Measurements from ENCODE around the gene ZNF488.

Gene ZNF488

DNA sequence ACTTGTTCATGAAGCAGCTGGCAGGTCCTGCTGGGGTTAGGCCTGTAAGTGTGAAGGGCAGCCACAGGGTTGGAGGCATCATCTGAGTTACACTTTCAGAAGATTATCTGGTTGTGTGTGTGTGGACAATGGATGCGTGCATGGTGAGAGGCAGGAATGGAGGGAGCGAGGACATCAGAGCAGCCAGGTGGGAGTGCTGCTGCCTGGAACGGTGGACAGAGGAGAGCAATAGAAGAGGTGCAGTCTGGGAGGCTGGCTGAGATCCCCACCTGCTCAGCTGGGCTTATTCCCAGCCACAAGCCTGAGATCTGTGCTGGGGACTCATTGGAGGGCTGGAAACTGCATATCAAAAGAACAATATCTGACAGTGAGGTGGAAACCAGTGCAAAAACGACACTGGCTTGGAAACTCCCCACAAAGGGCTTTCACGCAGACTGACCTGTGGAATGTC lies 17.9 kb downstream of the ZNF488 start:
- DNase-seq (ENCODE audit: low read depth): no peak

DNA sequence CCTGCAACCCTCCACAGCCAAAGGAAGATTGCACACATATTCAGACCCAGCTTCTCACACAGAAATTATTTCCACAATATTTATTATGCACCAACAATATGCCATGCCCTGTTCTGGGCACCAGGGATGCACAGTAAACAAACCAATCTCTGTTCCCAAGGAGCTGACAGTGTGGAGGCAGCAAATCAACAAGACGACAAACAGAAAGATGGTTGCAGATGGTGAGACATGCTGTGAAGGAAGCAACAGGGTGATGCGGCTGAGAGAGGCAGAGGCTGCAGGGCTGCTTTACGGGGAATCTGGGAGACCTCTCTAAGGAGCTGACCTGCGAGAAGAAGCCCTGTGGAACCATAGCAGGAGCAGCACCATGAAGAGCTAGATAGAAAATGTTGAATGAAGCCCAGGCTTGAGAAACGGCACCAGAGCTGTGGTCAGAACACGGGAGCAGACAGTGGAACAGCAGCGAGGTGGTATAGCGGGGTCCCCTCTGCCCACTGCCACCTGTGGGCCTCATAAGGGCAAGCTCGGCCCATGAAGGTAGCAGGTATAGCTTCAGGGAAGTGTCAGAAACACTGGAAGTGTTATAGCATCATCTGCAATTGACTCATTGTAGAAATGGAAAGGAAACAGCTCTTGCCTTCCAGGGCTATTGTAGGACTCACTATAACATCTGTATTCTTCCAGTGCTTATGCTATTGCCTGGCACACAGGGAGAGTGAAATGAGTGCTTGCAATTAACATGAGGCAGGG lies 18.5 kb downstream of the ZNF488 start:
- no peak for DNase-seq (ENCODE audit: low read depth)

DNA sequence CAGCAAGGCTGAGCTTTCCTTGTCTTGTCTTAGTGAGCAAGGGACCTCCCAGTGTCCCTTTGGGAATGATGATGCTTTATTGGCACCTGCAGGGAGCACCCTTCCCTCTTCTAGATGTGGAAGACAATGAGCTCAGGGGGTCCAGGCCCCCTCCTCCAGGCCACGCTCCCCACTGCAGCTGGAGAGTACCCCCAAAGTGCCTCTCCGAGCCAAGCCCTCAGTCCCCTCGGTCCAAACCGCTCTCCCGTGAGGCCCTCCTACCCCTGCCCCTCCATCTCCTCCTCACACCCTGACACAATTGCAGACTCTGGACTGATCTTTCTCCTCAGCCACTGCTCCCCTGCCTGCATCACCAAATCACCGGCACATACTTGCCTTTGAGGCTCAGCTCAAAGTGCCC lies 19.2 kb downstream of the ZNF488 start:
- no peak for DNase-seq (ENCODE audit: low read depth)

DNA sequence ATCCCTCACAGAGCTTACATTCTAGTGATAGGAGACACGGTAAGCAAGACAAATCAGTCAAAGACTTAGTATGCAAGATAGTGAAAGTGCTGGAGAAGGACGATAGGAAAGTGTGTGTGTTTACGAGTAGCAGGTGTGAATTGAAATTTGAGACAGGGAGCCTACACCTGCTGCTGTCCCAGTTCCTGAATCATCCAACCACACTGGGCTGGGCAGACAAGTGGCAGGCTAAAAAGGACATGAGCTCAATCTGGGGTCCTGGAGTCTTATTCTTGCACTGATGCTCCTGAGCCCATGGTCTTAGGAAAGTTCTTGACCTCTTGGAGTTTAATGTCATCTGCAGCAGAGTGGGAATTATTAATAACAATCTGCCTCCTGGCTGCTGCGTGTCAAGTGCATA lies 19.7 kb downstream of the ZNF488 start:
- no peak for DNase-seq (ENCODE audit: low read depth)

DNA sequence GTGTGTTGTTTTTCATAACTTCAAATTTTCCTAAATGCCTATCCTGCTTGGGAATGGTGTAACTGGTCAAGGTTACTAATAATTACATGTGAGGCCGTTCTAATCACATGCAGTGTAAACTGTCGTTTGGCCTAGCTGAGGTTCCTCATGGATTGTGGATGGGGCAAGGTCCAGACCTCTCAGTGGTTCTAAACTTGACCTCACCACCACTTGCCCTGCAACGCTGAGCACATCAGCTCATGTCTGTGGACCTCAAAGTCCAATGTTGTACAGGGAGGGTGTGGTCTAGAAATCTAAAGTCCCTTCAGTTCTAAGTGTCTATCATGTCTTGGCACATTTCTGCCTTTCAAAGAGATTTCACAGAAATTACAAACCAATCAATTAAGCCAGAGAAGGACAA lies 20.3 kb downstream of the ZNF488 start:
- no peak for DNase-seq (ENCODE audit: low read depth)

DNA sequence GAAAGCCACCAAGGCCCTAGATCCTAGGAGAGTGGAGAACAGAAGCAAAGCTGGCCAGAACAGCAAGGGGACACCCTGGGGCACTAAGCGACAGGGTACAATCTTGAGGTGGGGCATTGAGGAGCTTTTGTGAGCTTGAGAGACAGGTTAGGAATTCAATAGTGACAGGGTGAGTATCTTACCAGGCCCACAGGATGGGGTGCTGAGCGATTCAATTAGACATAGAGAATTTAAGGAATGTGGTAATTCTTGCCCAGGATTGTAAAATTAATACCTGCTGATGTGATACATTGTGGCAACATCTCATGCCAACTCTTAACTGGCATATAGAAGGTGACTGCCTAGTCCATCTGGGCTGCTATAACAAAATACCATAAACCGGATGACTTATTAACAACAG lies 21.9 kb downstream of the ZNF488 start:
- no peak for DNase-seq (ENCODE audit: low read depth)

- no peak for DNase-seq (ENCODE audit: low read depth)
Observed at GRCh38 chr10:47361293-47361692, 22.8 kb downstream of the ZNF488 start.

DNA sequence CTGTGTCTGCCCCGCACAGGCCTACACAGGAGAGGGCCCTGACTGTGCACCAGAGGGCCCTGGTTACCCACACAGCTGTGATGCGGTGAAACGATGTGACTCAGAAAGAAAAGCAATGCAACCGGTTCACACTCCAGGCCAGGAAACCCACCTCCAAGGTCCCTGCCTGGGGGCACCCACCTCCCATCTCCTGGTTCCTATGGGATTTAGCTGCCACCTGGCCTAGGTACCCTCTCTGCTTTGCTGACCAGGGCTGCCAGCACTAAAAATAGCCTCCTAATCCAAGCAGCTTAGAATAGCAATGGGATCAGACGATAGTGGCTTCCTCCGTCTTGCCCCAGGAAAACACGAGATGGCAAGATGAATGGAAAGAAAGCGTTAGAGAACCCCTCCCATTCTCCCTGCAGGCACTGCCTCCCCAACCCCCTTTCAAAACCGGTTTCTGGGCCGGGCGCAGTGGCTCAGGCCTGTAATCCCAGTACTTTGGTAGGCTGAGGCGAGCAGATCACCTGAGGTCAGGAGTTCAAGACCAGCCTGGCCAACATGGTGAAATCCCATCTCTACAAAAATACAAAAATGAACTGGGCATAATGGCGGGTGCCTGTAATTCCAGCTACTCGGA lies 23.6 kb downstream of the ZNF488 start:
- DNase-seq (ENCODE audit: low read depth): no peak

DNA sequence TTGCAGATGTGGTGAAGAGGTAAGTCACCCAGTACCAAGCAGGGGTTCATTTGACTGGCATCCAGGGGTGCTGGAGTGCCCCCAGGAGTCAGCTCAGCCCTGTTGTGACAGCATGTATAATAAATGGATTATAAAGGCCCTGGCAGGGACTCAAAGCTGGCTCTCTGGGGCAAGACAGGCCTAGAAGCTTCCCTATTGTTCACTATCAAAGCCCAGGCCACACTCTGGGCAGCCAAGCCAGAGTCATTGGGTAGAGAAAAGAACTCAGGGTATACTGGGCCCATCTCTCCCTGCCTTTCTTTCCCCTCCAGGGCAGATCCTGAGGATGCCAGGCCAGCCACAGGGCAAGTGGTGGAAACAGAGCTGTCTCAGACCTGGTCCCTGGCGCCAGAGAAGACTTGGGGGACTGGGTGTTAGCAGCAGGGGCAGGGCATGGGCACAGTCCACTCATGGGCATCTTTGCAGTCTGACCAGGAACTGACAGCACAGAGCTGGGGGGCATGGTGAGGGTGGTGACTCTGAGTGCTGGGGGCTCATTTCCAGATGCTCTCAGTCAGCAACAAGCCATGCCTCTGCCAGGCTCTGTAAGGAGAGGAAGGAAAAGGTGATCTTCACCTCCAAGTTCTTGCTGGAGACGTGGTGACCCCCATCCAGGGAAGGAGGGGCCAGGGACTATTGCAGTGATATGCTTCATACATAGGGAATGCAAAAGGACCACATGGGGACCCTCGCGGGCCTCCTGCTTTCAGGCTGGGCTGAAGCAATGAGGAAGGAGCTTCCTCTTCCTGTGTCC lies 24.3 kb downstream of the ZNF488 start:
- DNase-seq (ENCODE audit: low read depth): no peak

DNA sequence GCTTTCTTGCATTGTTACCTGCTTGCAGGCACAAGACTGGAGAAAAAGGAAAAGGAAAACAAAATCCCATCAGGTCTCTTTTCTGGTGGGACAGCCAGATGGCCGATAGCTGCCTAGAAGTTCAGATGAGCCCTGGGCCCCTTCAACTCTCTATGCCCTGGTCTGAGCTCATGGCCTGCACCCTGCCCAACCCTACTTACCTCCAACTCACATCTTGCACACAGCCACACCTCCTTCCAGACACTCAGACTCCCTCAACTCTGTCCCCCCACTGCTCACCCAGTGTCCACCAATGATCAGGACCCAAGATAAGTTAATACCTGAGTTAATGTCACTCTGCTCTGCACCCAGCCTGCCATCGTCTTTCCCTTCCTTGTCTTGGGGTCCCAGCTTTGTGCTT lies 25.0 kb downstream of the ZNF488 start:
- no peak for DNase-seq (ENCODE audit: low read depth)

GRCh38 chr10:47358457-47358856 lies 25.6 kb downstream of the ZNF488 start:
- DNase-seq (ENCODE audit: low read depth): no peak

DNA sequence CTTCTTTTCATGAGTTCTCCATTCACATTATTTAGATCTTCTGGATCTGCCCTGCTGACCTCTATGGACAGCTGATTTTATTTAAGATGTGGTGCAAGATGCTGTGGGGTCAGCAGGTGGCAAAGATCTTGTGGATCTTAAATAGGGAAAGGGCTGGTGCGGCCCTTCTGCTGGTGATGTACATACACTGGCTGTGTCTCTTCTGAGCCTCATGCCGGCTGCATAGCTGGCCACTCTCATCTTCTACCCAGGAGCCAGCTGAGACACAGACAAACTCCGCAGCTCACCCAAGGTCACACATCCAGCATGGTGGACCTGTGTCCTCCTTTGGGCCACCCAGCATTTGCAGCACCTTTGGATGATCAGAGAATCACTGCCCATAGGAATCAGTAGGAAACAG lies 26.2 kb downstream of the ZNF488 start:
- DNase-seq (ENCODE audit: low read depth): no peak

GRCh38 chr10:47357131-47357582 lies 26.9 kb downstream of the ZNF488 start:
- no peak for DNase-seq (ENCODE audit: low read depth)

- DNase-seq (ENCODE audit: low read depth): no peak
Observed at GRCh38 chr10:47356708-47357107, 27.4 kb downstream of the ZNF488 start.

- no peak for DNase-seq (ENCODE audit: low read depth)
Observed at GRCh38 chr10:47354900-47355299, 29.2 kb downstream of the ZNF488 start.

- DNase-seq (ENCODE audit: low read depth): no peak
Observed at GRCh38 chr10:47354165-47354564, 29.9 kb downstream of the ZNF488 start.

DNA sequence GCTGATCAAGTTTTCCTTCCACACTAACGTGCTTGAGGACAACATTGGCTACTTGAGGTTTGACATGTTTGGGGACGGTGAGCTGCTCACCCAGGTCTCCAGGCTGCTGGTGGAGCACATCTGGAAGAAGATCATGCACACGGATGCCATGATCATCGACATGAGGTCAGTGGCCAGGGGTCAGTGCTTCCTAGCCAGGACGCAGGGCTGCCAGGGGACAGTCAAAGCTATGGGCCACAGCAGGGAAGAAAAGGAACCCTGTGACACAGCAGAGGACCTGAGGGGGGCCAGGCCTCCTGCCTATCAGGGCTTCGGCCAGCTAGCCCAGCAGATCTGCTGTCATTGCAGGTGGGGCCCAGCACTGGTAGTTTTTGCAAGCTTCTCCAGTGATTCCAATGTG lies 30.7 kb downstream of the ZNF488 start:
- DNase-seq (ENCODE audit: low read depth): no peak

DNA sequence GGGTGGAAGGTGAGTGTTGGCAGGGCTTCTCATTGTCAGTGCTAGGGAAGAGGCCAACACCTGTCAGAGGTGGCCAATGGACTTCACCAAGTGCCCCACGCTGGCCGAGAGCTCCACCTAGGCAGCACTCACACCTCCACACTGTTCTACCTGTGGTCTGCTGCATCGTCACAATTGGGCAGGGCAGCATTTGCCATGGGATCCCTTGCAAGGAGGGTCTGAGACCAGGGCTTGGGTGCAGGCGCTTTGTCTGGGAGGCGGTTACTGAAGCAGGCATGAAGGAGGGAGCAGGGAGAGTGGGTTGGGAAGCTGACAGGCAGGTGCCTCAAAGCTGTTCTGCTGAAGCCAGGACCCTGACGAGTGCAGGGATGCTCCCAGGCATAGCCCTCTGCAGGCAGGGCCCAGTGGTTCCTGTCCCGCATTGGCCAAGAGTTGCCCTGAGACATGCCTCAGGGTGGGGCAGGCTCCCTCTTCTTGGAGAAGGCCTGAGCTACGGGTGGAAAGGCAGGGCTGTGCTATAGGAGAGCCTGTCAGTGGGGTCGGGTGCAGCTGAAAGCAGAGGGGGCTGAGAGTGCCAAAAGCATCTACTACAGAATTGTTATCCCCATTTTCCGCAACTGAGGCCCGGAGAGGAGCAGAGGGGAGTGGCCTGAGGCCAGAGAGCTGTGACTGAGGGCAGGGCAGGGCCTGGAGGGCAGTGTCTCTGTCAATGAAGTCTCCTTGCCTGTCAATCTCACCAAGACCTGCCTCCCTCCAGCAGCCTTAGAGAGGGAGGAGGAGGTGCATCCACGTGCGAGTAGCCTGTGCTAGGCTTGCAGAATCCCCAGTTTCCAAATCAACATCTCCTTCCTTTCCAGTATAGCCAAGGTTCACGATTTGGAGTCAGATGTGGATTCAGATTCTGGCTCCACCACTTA lies 31.9 kb downstream of the ZNF488 start:
- DNase-seq (ENCODE audit: low read depth): no peak

DNA sequence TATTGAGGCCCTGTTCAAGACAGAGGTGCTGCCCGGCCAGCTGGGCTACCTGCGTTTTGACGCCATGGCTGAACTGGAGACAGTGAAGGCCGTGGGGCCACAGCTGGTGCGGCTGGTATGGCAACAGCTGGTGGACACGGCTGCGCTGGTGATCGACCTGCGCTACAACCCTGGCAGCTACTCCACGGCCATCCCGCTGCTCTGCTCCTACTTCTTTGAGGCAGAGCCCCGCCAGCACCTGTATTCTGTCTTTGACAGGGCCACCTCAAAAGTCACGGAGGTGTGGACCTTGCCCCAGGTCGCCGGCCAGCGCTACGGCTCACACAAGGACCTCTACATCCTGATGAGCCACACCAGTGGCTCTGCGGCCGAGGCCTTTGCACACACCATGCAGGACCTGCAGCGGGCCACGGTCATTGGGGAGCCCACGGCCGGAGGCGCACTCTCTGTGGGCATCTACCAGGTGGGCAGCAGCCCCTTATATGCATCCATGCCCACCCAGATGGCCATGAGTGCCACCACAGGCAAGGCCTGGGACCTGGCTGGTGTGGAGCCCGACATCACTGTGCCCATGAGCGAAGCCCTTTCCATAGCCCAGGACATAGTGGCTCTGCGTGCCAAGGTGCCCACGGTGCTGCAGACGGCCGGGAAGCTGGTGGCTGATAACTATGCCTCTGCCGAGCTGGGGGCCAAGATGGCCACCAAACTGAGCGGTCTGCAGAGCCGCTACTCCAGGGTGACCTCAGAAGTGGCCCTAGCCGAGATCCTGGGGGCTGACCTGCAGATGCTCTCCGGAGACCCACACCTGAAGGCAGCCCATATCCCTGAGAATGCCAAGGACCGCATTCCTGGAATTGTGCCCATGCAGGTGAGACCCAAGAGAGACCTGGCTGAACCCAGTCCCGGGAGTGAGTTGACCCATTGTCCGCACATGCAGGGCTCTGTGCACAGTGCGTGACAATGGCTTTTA lies 33.1 kb downstream of the ZNF488 start:
- DNase-seq (ENCODE audit: low read depth): no peak

DNA sequence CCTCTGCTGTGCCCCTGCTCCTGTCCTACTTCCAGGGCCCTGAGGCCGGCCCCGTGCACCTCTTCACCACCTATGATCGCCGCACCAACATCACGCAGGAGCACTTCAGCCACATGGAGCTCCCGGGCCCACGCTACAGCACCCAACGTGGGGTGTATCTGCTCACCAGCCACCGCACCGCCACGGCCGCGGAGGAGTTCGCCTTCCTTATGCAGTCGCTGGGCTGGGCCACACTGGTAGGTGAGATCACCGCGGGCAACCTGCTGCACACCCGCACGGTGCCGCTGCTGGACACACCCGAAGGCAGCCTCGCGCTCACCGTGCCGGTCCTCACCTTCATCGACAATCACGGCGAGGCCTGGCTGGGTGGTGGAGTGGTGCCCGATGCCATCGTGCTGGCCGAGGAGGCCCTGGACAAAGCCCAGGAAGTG lies 34.1 kb downstream of the ZNF488 start:
- no peak for DNase-seq (ENCODE audit: low read depth)

- no peak for DNase-seq (ENCODE audit: low read depth)
Observed at GRCh38 chr10:47349516-47349915, 34.6 kb downstream of the ZNF488 start.
